ENCODE results near the gene TAF5L.

The TAF5L gene

GRCh38 chr1:229557200-229557850 is 68.6 kb downstream of the TAF5L start:
- TF ChIP-seq GATA3 (IDR thresholded peaks at IDR 0.05; ENCODE audit: low read depth, low read length) = no peak
- TF ChIP-seq GATA2 (IDR thresholded peaks at IDR 0.05; ENCODE audit: low read depth, low read length) = no peak

- TF ChIP-seq GATA2 (IDR thresholded peaks at IDR 0.05; ENCODE audit: low read depth, low read length) (no peak), GATA3 (IDR thresholded peaks at IDR 0.05; ENCODE audit: low read depth, low read length) (no peak)
These were observed 70.9 kb downstream of the TAF5L start for GRCh38 chr1:229554886-229555621.

GRCh38 chr1:229553621-229554130 is 72.2 kb downstream of the TAF5L start:
- TF ChIP-seq GATA3 (IDR thresholded peaks at IDR 0.05; ENCODE audit: low read depth, low read length) (no peak), GATA2 (IDR thresholded peaks at IDR 0.05; ENCODE audit: low read depth, low read length) (no peak)

GRCh38 chr1:229552732-229553131 is 73.2 kb downstream of the TAF5L start:
- TF ChIP-seq GATA2 (IDR thresholded peaks at IDR 0.05; ENCODE audit: low read depth, low read length) = no peak
- no peak for TF ChIP-seq GATA3 (IDR thresholded peaks at IDR 0.05; ENCODE audit: low read depth, low read length)

DNA sequence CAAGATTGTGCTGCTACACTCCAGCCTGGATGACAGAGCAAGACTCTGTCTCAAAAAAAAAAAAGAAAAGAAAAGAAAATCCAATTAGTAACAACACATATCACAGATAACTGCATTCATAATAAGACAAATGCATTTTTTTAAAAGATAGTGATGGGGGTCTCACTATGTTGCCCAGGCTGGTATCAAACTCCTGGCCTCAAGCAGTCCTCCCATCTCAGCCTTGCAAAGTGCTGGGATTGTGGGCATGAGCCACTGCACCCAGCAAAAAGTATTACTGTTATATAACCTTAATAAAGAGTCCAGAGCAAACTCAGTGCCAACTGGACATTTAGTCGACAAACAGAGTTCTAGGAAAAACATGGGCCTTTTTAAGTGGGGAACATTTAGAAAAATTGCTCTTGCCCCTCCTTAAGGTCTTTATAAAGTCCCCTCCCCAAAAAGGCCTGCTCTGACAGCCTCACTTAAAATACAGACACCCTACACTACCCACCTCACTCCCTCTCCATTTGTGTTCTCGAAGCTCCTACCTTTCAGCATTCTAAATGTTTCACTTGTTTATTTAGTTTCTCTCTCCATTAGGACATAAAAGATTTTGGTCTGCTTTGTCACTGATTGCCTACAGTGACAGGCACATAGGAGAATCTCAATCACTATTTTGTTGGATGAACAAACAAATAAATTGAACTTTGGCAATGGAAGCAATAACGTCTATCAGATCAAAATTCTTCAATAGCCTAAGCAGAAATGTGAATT is 74.9 kb downstream of the TAF5L start:
- no peak for TF ChIP-seq GATA2 (IDR thresholded peaks at IDR 0.05; ENCODE audit: low read depth, low read length)
- no peak for TF ChIP-seq GATA3 (IDR thresholded peaks at IDR 0.05; ENCODE audit: low read depth, low read length)

DNA sequence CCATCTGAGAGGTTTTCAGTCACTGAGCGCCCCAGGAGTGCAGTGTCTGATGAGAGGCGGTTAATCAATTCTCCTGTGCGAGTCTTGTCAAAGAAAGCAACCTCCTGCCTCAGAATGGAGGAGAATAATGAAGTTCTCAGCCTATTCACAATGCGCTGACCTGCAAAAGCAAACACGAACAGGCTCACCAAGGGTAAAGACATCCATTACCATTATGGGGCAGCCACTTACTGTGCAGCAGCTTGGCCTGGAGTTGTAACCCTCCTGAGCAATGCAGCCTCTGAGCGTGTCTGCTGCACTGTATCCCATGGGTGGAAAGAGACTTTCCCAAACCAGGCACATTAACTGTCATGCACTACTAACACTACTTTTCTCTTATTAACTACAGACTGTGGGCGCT is 78.4 kb downstream of the TAF5L start:
- no peak for TF ChIP-seq GATA2 (IDR thresholded peaks at IDR 0.05; ENCODE audit: low read depth, low read length)
- no peak for TF ChIP-seq GATA3 (IDR thresholded peaks at IDR 0.05; ENCODE audit: low read depth, low read length)

- TF ChIP-seq GATA3 (IDR thresholded peaks at IDR 0.05; ENCODE audit: low read depth, low read length) (no peak), GATA2 (IDR thresholded peaks at IDR 0.05; ENCODE audit: low read depth, low read length) (no peak)
These were observed 81.3 kb downstream of the TAF5L start for GRCh38 chr1:229544587-229544986.
